Stimulated activated CD8-positive, alpha-beta memory T cell treated with anti-CD3 and anti-CD28 coated beads, Interleukin-7, amount 100 ng/mL, for 24 hours (primary cell): Measurements from ENCODE around the gene TTBK1.

Source experiments
- DNase-seq: peaks from one replicate; pipeline ENCODE4 v3.0.0-alpha.2; 2020; ENCODE audit warnings: low read depth

TTBK1 gene

DNA sequence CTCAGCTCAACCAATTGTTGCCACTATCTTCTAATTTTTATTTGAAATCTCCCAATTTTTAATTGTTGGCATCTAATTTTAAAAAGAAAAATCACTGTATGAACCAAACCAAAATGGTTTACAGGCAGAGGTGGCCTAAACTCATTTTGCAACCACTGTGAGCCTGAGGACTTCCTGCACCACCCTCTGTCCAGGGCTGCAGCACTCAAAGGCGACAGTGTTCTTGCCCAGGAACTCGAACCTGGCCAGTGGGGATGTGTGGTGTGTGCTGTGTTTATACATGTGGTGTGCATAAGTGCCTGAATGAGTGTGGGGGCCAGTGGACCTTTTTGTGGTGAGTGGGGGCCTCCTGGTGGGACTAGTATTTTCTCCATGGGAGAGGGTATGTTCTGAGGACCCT is 30.4 kb downstream of the TTBK1 start:
- DNase-seq = no peak

DNA sequence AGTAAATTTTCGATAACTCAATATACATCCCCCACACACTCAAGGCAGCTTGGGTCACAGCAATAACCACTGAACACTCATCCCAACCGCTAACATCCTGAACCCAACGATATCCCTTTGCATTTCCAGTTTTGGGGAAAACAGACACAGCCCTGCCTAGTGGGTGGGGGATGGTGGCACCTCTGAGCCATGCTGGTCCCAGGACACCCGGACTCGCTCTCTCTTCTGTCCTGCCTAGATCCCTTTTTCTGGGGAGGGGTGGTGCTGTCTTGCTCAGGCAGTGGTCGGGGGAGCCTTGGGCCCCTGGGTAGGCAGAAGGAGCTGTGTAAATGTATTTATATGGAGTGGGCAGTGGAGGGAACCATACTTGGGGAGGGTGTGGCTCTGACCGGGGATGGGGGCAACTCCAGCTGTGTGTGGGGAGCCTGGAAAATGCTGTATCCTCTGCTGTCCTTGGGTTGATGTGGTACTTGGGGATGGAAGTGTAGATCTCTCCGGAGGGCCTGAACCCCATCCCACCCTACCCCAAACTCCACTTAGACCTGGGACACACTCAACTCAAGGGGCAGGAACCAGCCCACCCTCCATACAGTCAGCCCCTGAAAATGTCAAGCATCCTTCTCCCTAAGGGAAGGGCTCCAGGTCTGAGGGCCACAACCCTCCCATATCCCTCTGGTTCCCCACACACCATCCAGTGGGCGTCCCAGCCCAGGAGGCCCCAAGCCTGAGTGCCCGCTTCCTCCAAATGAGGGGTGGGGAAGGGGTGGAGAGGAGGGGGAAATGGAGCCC is 31.0 kb downstream of the TTBK1 start:
- DNase-seq = no peak

DNA sequence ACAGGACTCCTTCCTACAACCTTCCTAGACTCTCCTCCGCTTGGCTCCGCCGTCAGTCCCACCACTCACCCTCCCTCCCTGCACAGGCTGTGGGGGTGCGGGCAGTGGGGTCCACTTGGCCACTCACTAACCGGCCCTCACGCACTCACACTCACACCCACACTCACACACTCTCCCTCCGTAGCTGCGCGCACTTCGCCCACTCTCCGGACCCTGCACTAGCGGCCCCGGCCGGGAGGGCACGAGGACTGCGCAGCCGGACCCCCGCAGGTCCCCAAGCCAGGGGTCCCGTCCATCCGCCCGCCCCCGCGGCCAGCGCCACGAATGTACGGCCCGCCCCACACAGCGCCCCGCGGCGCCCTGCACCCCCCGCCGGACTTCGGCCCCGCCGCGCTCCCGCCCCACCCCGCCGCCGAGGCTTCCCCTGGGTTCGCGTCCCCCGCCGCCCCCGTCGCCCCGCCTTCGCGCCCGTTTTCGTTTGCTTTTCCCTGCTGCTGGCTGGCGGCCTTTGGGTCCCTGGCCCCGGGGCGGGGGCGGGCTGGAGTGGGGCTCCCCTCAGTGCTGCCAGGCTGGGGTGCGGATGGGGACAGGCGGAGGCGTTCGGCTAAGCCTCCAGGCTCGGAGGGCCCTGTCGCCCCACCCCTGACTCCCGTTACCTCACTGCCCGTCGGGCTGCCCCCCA is 31.8 kb downstream of the TTBK1 start:
- DNase-seq = no peak

DNA sequence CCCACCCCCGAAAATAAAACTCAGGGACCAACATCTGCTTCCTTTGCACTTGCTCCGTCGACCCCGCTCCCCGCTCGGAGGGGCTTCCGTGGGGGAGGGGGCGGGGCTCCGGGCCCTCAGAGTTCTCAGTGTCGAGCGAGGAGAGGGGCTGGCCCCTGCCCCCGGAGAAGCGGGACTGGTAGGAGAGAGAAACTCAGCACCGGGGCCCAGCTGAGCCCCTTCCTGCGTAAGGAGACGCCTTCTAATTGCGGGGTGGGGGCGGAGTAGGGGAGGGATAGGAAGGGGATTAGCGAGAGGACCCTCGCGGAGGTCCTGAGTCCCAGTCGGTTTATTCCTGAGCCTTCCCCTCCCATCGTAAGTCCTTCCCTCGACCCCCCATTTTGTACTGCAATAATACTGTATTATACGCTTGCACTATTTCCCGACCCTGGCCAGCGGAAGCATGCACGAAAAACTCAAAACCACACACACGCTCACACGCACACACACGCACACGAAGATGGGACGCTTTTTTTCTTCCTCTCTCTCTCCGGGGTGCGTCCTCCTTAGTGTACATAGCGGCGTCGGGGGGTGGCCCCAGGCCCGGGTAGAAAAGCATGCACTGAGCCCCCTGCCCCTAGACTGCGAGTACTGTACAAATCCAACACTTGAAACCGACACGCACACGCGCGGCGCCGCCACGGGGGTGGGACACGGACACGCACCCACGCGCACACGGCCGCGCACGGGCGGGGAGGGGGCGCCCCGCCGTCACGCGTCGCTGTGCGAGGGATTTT is 32.7 kb downstream of the TTBK1 start:
- no peak for DNase-seq

DNA sequence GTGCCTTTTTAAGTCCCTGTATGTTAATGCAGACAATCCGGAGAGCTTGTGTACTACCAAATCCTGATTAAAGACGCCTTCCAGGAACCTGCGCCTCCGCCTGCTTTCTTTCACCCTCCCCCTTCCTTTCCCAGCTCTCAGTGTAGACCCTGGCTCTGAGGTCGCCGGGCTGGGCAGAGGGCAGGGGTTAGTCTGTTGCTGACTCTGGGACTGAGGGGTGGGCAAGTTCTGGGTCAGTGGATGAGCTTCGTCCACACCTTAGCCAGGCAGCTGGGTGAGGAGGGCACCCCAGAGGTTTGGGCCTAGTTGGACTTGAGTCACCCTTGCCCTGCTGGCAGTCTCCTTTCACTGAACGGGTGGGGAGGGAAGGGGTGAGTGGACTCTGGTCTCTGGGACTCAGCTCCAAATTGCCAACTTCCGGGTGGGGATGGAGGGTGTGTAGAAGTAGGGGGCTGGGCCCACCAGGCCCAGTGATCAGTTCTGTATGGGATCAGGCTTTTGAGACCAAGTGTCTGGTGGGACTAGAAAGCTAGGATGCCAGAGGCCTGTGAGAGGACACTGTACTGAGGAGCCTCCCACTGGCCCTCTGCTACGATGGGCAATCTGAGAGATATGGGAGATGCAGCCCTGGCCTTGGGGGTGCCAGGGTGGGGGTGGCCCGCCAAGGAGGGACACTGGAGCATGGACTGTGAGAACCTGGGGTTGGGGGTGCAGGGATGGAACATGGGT is 33.5 kb downstream of the TTBK1 start:
- DNase-seq = no peak

DNA sequence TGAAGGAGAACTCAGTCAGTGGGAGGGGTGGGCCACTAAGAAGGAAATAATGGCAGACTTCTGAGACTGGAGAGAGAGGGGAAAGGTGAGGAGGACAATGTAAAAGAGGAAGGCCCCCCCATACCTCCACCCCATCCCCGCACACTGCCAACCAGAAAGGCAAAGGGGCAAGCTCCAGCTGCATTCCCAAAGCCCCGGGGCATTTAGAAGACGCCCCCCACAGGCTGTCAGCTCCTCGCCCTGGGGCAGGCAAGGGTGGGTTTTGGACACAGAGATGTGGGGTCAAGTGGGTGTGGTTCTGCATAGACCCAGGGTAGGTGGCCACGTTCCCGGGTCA is 34.0 kb downstream of the TTBK1 start:
- DNase-seq = no peak

DNA sequence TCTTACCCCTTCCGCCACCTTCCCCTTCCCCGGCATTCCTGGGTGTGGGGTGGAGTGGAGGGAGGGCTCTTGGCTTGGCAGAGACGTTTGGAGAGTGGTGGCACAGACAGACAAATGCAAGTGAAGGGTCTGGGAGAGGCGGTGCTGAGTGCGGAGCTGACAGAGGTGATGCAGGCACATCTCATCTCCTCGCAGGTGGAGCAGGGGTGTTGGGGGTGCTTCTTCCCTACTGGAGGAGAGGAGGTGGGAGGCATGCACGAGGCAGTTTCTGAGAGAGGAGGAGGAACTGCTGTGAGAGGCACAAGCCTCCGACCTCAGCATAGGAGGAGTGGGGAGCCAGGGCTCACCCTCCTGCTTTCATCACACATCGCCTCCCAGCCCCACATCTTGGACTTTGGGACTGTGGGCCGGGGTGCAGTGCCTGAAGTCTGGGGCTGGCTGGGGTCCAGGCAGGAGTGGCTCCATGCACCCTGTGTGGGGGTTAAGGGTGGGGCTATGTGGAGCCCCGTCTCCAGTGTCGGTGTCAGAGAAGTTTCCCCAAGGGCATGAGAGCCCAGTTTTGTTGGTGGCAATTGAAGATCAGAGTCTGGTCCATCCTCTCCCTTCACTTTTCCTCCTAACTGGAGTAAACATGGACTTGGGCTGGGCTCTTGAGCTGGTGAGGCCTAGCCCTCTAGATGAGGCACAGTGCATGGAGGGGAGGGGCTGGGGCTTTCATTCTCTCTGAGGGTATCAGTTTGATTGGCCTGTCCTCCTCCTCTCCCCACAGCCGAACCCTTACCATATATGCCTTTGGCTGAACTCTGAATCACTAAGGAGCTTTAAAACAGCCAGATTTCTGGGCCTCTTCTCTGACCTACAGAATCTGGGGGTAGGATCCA is 34.6 kb downstream of the TTBK1 start:
- DNase-seq = no peak

DNA sequence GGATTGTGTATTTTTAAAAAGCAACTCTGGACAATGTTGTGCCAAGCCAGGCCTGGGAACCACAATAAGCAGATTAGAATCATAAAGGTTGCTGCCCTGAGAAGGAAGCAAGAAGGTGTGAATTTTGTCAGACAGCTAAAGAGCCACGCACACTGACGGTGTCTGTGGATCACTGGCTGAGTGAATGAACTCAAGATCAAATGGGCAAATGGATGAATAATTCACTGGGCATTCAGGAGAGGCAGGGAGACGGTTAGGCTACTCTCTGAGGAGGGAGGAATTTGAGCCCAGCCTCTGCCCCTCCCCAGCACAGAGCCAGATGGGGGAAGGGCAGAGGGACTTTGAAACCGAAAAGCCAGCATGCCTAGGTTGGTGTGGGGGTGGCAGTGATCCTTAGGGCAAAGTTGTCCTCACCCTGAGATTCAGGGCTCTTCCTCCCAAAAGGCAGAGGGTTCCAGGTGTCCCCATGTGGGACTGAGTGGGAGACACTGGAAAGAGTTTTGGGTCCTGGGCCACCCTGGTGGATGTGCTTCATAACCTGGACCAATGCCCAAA is 35.3 kb downstream of the TTBK1 start:
- no peak for DNase-seq

DNA sequence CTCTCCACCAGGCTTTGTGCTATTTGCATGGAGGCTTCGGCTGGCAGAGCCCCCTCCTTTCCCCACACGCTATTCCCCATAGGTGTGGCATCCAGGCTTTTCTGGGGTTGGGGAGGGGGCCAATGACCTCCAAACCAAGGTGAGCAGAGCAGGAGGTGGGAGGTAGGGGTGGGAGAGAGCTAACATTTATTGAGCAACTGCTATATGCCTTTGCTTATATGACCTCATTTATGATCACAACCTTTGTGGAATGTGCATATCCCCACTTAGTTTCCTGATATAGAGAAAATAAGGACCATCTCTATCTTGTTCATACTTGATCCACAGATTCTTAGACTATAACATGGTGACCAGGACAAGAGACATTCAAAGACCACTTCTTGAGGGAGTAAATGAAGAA is 37.0 kb downstream of the TTBK1 start:
- no peak for DNase-seq

DNA sequence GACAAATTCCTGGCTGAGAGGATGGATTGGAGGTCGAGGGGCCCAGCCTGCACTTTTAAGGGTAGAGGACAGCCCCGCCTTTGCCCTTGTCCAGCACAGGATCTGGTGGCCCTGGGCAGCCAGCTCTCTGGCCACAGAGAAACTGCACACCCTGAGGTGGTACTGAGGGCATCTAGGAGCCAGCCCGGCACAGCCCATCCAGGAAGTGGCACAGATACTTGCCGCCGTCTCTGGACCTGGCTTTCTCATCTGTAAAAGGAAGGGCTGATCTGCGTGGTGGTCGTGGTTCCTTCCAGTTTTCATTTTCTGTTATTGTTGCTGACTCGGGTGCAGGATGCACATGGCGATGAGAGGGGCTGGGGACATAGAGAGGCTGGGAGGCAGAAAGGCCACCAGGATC is 38.8 kb downstream of the TTBK1 start:
- no peak for DNase-seq

DNA sequence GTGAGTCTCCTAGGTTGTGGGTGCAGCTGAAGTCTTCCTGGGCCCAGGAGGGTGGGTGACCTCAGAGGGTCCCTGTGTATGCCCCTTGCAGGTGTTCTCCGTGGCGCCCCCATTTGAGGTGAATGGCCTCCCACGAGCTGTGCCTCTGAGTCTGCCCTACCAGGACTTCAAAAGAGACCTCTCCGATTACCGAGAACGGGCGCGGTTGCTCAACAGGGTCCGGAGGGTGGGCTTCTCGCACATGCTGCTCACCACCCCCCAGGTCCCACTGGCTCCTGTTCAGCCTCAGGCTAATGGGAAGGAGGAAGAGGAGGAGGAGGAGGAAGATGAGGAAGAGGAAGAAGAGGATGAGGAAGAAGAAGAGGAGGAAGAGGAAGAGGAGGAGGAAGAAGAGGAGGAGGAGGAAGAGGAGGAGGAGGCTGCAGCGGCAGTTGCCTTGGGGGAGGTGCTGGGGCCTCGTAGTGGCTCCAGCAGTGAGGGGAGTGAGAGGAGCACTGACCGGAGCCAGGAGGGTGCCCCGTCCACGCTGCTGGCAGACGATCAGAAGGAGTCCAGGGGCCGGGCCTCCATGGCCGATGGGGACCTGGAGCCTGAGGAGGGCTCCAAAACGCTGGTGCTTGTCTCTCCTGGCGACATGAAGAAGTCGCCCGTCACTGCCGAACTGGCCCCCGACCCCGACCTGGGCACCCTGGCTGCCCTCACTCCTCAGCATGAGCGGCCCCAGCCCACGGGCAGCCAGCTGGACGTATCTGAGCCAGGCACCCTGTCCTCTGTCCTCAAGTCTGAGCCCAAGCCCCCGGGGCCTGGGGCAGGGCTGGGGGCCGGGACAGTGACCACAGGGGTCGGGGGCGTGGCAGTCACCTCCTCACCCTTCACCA is 39.6 kb downstream of the TTBK1 start:
- no peak for DNase-seq

DNA sequence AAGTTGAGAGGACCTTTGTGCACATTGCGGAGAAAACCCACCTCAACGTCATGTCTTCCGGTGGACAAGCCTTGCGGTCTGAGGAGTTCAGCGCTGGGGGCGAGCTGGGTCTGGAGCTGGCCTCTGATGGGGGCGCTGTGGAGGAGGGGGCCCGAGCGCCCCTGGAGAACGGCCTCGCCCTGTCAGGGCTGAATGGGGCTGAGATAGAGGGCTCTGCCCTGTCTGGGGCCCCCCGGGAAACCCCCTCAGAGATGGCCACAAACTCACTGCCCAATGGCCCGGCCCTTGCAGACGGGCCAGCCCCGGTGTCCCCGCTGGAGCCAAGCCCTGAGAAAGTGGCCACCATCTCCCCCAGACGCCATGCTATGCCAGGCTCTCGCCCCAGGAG is 40.2 kb downstream of the TTBK1 start:
- no peak for DNase-seq

DNA sequence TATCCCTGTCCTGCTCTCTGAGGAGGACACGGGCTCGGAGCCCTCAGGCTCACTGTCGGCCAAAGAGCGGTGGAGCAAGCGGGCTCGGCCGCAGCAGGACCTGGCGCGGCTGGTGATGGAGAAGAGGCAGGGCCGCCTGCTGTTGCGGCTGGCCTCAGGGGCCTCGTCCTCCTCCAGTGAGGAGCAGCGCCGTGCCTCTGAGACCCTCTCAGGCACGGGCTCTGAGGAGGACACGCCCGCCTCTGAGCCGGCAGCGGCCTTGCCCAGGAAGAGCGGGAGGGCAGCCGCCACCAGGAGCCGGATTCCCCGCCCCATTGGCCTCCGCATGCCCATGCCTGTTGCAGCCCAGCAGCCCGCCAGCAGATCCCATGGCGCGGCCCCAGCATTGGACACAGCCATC is 40.6 kb downstream of the TTBK1 start:
- DNase-seq = no peak

DNA sequence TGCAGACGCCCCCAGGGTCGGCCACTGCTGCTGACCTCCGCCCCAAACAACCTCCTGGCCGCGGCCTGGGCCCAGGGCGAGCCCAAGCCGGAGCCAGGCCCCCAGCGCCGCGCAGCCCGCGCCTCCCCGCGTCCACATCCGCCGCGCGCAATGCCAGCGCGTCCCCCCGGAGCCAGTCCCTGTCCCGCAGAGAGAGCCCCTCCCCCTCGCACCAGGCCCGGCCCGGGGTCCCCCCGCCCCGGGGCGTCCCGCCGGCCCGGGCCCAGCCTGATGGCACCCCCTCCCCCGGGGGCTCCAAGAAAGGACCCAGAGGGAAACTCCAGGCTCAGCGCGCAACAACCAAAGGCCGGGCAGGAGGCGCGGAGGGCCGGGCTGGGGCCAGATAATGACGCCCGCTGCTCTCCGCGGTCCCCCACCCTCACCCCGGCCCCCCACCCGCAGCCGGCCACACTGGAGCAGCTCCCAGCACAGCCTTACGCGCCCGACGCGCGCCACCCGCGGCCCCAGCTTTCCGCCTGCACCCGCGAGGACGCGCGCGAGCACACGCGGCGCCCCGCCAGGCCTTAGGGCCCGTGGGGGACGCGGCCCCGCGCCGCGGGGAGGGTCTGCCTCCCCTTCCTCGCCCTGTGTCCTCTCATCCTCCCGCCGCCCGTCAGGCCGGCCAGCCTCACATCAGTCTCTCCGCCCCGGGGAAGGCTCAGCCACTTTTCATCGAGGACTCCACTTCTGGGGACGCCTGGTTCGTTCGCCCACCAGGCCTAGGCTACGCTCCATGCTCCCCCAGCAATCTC is 41.9 kb downstream of the TTBK1 start:
- DNase-seq = no peak

DNA sequence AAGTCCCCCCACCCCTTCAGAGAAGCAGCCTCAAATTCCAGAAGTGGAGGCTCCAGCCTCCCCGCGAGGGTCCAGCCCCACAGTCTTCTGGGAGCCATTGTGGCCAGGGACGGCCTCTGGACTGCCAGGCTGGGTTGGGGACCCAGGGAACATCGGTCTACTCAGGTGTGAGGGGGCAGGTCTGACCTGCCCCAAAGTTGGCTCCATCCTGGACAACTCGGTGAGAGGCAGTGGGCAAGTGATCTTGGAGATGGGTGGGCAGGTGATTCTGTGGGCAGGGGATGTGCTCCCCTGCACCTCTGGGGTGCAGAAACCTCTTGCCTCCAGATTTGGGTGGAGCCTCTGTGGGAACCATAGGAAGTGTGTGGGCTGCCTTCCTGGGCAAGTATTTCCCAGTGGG is 42.6 kb downstream of the TTBK1 start:
- DNase-seq = no peak

DNA sequence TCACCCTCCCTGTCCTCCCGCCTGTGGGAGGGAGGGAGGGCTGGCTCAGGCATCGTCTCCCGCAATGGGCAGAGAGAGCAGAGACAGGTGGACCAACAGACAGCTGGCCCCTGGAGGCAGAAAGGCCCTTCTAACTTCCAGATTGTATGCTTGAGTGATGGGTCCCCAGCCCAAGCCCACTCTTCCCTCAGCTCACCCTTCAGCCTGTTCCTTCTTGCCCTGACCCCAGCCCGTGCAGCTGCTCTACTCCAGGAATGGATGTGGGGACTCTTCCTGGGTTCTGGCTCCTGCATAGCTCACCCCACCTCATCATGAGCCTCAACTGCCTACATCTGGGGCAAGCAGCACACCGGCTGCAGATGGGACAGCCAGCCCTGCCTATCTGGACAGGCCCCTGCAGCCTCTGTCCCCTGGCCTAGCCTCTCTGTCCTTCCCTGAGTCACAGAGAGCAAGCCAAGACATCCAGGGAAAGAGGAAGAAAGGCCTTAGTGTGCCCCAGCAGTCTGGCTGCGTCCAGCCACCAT is 43.2 kb downstream of the TTBK1 start:
- DNase-seq = no peak

DNA sequence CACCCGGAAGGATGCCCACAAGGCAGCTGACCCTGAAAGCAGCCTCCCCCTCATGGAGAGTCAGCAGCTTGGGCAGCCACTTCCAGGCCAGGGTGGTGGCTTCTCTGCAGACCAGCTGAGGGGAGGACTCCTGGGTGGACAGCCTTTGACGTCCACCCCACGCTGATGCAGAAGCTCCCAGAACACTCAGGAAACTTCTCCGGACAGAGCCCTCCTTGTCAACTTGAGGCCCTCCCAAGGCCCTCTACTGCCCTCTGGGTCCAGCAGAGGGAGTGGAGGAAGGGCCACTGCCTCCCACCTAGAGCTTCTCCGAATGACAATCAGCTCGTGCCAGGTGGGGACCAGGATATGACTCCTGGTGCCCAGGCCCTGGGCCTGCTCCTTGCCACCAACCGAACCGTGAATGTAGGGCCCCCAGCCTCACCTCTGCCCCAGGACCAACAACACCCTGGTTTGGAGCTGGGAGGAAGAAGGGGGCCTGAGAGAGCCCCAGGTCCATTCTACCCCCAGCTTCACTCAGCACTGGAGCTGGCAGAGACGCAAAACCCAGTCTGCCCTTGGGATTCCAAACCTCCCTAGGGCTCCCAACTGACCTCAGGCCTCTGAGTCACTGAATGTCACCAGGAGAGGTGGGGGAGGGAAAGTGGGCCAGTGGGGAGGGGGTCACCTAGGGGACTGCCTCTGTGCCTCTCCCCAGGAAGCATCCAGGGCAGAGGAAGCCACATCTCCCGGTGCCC is 43.9 kb downstream of the TTBK1 start:
- DNase-seq = no peak
